CD14-positive monocyte (primary cell): ENCODE measurements around the gene SYNPO2L. TPM values are rescaled to one million over a fixed set of nuclear protein-coding genes. Genes with fewer than 3 reads are reported as not detected.

ENCODE experiments used
- DNase-seq, 3 donors: peaks; one replicate each; pipeline ENCODE4 v3.0.0-alpha.2; 2011 to 2022
- H2AFZ ChIP-seq: 2 replicates; pipeline ENCODE4 v1.6.0; 2012; ENCODE audit warnings: mild to moderate bottlenecking, low read depth, low read length, inconsistent platforms; ENCODE audit not compliant: insufficient read depth, poor library complexity, severe bottlenecking
- H3K27ac ChIP-seq, 2 donors: 1 replicate in 1 of 2; 2 replicates in 1 of 2; pipeline ENCODE4 v1.5.1; 2012 to 2013; ENCODE audit warnings: low read length in 2 of 2, control low read depth in 1 of 2, inconsistent platforms in 1 of 2, low read depth in 1 of 2, mild to moderate bottlenecking in 1 of 2
- H3K27me3 ChIP-seq, 2 donors: one replicate each; pipeline versions ENCODE4 v1.6.0 to v1.6.1; 2011 to 2013; ENCODE audit warnings: low read length in 2 of 2; ENCODE audit not compliant: control insufficient read depth in 2 of 2, insufficient read depth in 2 of 2
- H3K36me3 ChIP-seq, 2 donors: replicated peaks in 1 of 2; 1 replicate in 1 of 2; 2 replicates in 1 of 2; pipeline versions ENCODE4 v1.5.1 to v1.6.1; 2012 to 2013; ENCODE audit warnings: low read length in 2 of 2, control low read depth in 1 of 2, inconsistent platforms in 1 of 2, mild to moderate bottlenecking in 1 of 2; ENCODE audit not compliant: insufficient read depth in 2 of 2, control insufficient read depth in 1 of 2
- H3K4me1 ChIP-seq, 2 donors: 1 replicate in 1 of 2; 2 replicates in 1 of 2; pipeline versions ENCODE4 v1.5.1 to v1.6.1; 2012 to 2013; ENCODE audit warnings: low read length in 2 of 2, control low read depth in 1 of 2, inconsistent platforms in 1 of 2, mild to moderate bottlenecking in 1 of 2, moderate library complexity in 1 of 2; ENCODE audit not compliant: insufficient read depth in 2 of 2, control insufficient read depth in 1 of 2
- H3K4me2 ChIP-seq: replicated peaks from 2 replicates; pipeline ENCODE3; 2012; ENCODE audit warnings: low read length, moderate library complexity, mild to moderate bottlenecking; ENCODE audit not compliant: poor library complexity, severe bottlenecking; ENCODE audit errors: extremely low read depth
- H3K4me3 ChIP-seq, 3 experiments: fragments of 200-600 bp in 1 of 3; sonication (generic) in 1 of 3; replicated peaks in 1 of 3; 1 replicate in 2 of 3; 2 replicates in 1 of 3; pipeline ENCODE4 v1.5.1; 2011 to 2013; ENCODE audit warnings: low read length in 3 of 3, mild to moderate bottlenecking in 3 of 3, control low read depth in 2 of 3, low read depth in 2 of 3, inconsistent platforms in 1 of 3, moderate library complexity in 1 of 3
- H3K79me2 ChIP-seq: 2 replicates; pipeline ENCODE4 v1.6.0; 2012; ENCODE audit warnings: mild to moderate bottlenecking, control low read depth, inconsistent platforms, low read length, moderate library complexity; ENCODE audit not compliant: insufficient read depth
- H3K9ac ChIP-seq: 2 replicates; pipeline ENCODE4 v1.6.0; 2017; ENCODE audit warnings: low read length, mild to moderate bottlenecking; ENCODE audit not compliant: insufficient read depth, poor library complexity, severe bottlenecking
- H3K9me3 ChIP-seq, 2 donors: replicated peaks in 1 of 2; 1 replicate in 1 of 2; 2 replicates in 1 of 2; pipeline versions ENCODE4 v1.5.1 to v1.6.1; 2012 to 2013; ENCODE audit warnings: low read length in 2 of 2, control low read depth in 1 of 2; ENCODE audit not compliant: control insufficient read depth in 1 of 2, insufficient read depth in 1 of 2
- H4K20me1 ChIP-seq: 2 replicates; pipeline ENCODE4 v1.6.0; 2012; ENCODE audit warnings: mild to moderate bottlenecking, low read length, control low read depth, moderate library complexity; ENCODE audit not compliant: insufficient read depth
- H3K27ac Mint-ChIP-seq, 7 donors: one replicate each; pipeline ENCODE4 v1.8.0; 2020; ENCODE audit warnings: mild to moderate bottlenecking in 7 of 7, mixed read lengths in 7 of 7, moderate library complexity in 6 of 7, inconsistent platforms in 2 of 7
- H3K27me3 Mint-ChIP-seq, 3 donors: one replicate each; pipeline ENCODE4 v1.8.0; 2021 to 2022; ENCODE audit warnings: low read depth in 3 of 3, mild to moderate bottlenecking in 3 of 3, mixed read lengths in 3 of 3, moderate library complexity in 3 of 3, inconsistent platforms in 1 of 3
- H3K36me3 Mint-ChIP-seq, 2 donors: one replicate each; pipeline ENCODE4 v1.8.0; 2020; ENCODE audit warnings: mixed read lengths in 2 of 2, inconsistent platforms in 1 of 2, mild to moderate bottlenecking in 1 of 2
- H3K4me1 Mint-ChIP-seq: one replicate; pipeline ENCODE4 v1.8.0; 2020; ENCODE audit warnings: mild to moderate bottlenecking, mixed read lengths
- H3K4me3 Mint-ChIP-seq, 2 donors: one replicate each; pipeline ENCODE4 v1.8.0; 2020; ENCODE audit warnings: mild to moderate bottlenecking in 2 of 2, mixed read lengths in 2 of 2, moderate library complexity in 1 of 2
- H3K9me3 Mint-ChIP-seq, 7 donors: one replicate each; pipeline ENCODE4 v1.8.0; 2020 to 2022; ENCODE audit warnings: mixed read lengths in 7 of 7, mild to moderate bottlenecking in 6 of 7, moderate library complexity in 6 of 7, inconsistent platforms in 2 of 7
- CTCF ChIP-seq: fragments of 200-600 bp; IDR thresholded peaks from one replicate; pipeline ENCODE4 v1.8.0; 2022; ENCODE audit warnings: antibody characterized with exemption, mild to moderate bottlenecking
- WGBS: methylation state at CpG from one replicate; pipeline ENCODE4 v1.1.5; 2013; ENCODE audit warnings: missing lambda C conversion rate; ENCODE audit not compliant: insufficient coverage; 5-methylcytosine and 5-hydroxymethylcytosine counted together
- intact Hi-C, 2 donors: fragments of 100-400 bp; cut with micrococcal nuclease; formaldehyde crosslinking; loops; one replicate each; pipeline versions ENCODE4 v1.15.0 to v1.15.1; 2023
- polyA plus RNA-seq, 3 donors: library from polyadenylated mRNA; depleted of rRNA in 1 of 3; unstranded in 2 of 3; stranded (reverse) in 1 of 3; fragments of 300-500 nt in 2 of 3; fragments of >200 nt in 1 of 3; fragmentation: Illumina TruSeq in 2 of 3; gene quantifications; 1 replicate in 2 of 3; 2 replicates in 1 of 3; pipeline ENCODE4 v1.2.3, GENCODE V29; 2012 to 2021

SYNPO2L gene
- polyA plus RNA-seq, 3 donors: not detected

- Histone ChIP-seq H3K4me3 (no peak overlapping the region), H3K4me2 (no peak overlapping the region), H4K20me1 (no peaks in the 10 kb centered on the region), H3K27me3 (no peaks in the 10 kb centered on the region), H3K27ac (no peak overlapping the region), H3K36me3 (no peaks in the 10 kb centered on the region), H3K9me3 (no peaks in the 10 kb centered on the region), H3K79me2 (no peaks in the 10 kb centered on the region), H2AFZ (peak overlapping the region; percentile 6), H3K4me1 (peaks cover 9% of the 10 kb centered on the region in 2 donors), H3K9ac (no peak overlapping the region)
- WGBS: 41% methylated on average over 7 of the region's 12 CpGs
- Mint-ChIP-seq H3K4me1 (peaks cover 16% of the 10 kb centered on the region), H3K9me3 (no peaks in the 10 kb centered on the region), H3K36me3 (no peaks in the 10 kb centered on the region), H3K4me3 (no peak overlapping the region), H3K27ac (no peak overlapping the region), H3K27me3 (peaks cover 2 to 12% (median 7%) of the 10 kb centered on the region in 3 donors)
- DNase-seq: no peak
- intact Hi-C loops: no loop called here
- no peak for TF ChIP-seq CTCF
Observed at GRCh38 chr10:73655257-73655989, 406 bp downstream of the SYNPO2L start.

- Histone ChIP-seq H4K20me1 (no peaks in the 10 kb centered on the region), H3K9me3 (no peaks in the 10 kb centered on the region), H3K79me2 (no peaks in the 10 kb centered on the region), H3K27me3 (no peaks in the 10 kb centered on the region), H3K27ac (no peak overlapping the region), H3K4me1 (peaks cover 18 to 19% of the 10 kb centered on the region in 2 donors), H3K36me3 (no peaks in the 10 kb centered on the region), H3K4me2 (no peak overlapping the region), H3K9ac (no peak overlapping the region), H2AFZ (no peak overlapping the region), H3K4me3 (no peak overlapping the region)
- no peak overlapping the region for H3K4me3 Mint-ChIP-seq
- no peak for TF ChIP-seq CTCF
- DNase-seq: no peak
- whole genome bisulfite sequencing: 88% methylated on average over 1 of the region's 3 CpGs
- peaks cover 30% of the 10 kb centered on the region for H3K4me1 Mint-ChIP-seq
- no peaks in the 10 kb centered on the region for H3K9me3 Mint-ChIP-seq
- intact Hi-C loops: no loop called here
- no peaks in the 10 kb centered on the region for H3K36me3 Mint-ChIP-seq
- H3K27ac Mint-ChIP-seq: no peak overlapping the region
- peaks cover 2 to 12% (median 7%) of the 10 kb centered on the region in 3 donors for H3K27me3 Mint-ChIP-seq
Observed at GRCh38 chr10:73653701-73654100, 2.1 kb downstream of the SYNPO2L start.
